Karpas-422 (cell line): ENCODE data around the gene ADAMTSL3. TPM values are rescaled to one million over a fixed set of nuclear protein-coding genes. Genes with fewer than 3 reads are reported as not detected.
"Not testable (repeated sequence)": the region's sequence is repeated elsewhere in the genome, so short reads cannot be mapped to it uniquely, and the experiment has no call there.

Experiments
- DNase-seq: peaks from one replicate; pipeline ENCODE4 v3.0.0-alpha.2; 2015
- H2AFZ ChIP-seq: fragments of 200-600 bp; sonication (generic); 2 replicates; pipeline ENCODE4 v1.6.1; 2014; ENCODE audit warnings: antibody characterized with exemption, low read length, mixed read lengths
- H3K27ac ChIP-seq: fragments of 200-600 bp; sonication (generic); 2 replicates; pipeline ENCODE4 v1.5.1; 2014; ENCODE audit warnings: mild to moderate bottlenecking, low read length, moderate library complexity
- H3K27me3 ChIP-seq: fragments of 200-600 bp; sonication (generic); 2 replicates; pipeline ENCODE4 v1.6.1; 2014; ENCODE audit warnings: low read length, mixed read lengths
- H3K36me3 ChIP-seq: fragments of 200-600 bp; sonication (generic); 2 replicates; pipeline ENCODE4 v1.6.1; 2014; ENCODE audit warnings: low read length, mixed read lengths; ENCODE audit not compliant: insufficient read depth
- H3K4me1 ChIP-seq: fragments of 200-600 bp; sonication (generic); 2 replicates; pipeline ENCODE4 v1.6.1; 2014; ENCODE audit warnings: mild to moderate bottlenecking, low read length, mixed read lengths
- H3K4me2 ChIP-seq: fragments of 200-600 bp; sonication (generic); 2 replicates; pipeline ENCODE4 v1.6.1; 2014; ENCODE audit warnings: low read length, low read depth, mild to moderate bottlenecking; ENCODE audit not compliant: poor library complexity, severe bottlenecking
- H3K4me3 ChIP-seq: fragments of 200-600 bp; sonication (generic); 2 replicates; pipeline ENCODE4 v1.5.1; 2014; ENCODE audit warnings: mild to moderate bottlenecking, antibody characterized with exemption, low read length, mixed read lengths
- H3K79me2 ChIP-seq: fragments of 200-600 bp; sonication (generic); 2 replicates; pipeline ENCODE4 v1.6.1; 2014; ENCODE audit warnings: mild to moderate bottlenecking, low read length, mixed read lengths
- H3K9ac ChIP-seq: fragments of 200-600 bp; sonication (generic); 2 replicates; pipeline ENCODE4 v1.6.0; 2014; ENCODE audit warnings: low read length
- H3K9me2 ChIP-seq: fragments of 200-600 bp; sonication (generic), shearing (Covaris generic); replicated peaks from 2 replicates; pipeline ENCODE4 v1.6.0; 2014; ENCODE audit warnings: mild to moderate bottlenecking, low read length, moderate library complexity; ENCODE audit not compliant: insufficient read depth
- H3K9me3 ChIP-seq: fragments of 300-700, 200-600 bp; sonication (generic); 2 replicates; pipeline ENCODE4 v1.6.1; 2014; ENCODE audit warnings: low read length, mixed read lengths
- H4K20me1 ChIP-seq: fragments of 200-600 bp; sonication (generic); 2 replicates; pipeline ENCODE4 v1.6.1; 2014; ENCODE audit warnings: mild to moderate bottlenecking, antibody characterized with exemption, low read length, low read depth; ENCODE audit not compliant: insufficient read depth
- total RNA-seq: library from RNA; depleted of rRNA; stranded (reverse); fragments of >200 nt; shearing (Covaris generic); gene quantifications from 2 replicates; pipeline ENCODE4 v1.2.3, GENCODE V29; 2014; ENCODE audit warnings: low replicate concordance

ADAMTSL3 gene
- total RNA-seq, 1 experiment from 2014 or later: not detected

GRCh38 chr15:83698294-83698693 is 44.4 kb downstream of the ADAMTSL3 start:
- no peak overlapping the region for H2AFZ ChIP-seq
- no peaks in the 10 kb centered on the region for H3K9me2 ChIP-seq
- no peak overlapping the region for H3K4me2 ChIP-seq
- no peaks in the 10 kb centered on the region for H3K9me3 ChIP-seq
- H3K4me3 ChIP-seq: no peak overlapping the region
- no peak overlapping the region for H3K27ac ChIP-seq
- no peaks in the 10 kb centered on the region for H3K79me2 ChIP-seq
- no peaks in the 10 kb centered on the region for H3K27me3 ChIP-seq
- DNase-seq: no peak
- no peaks in the 10 kb centered on the region for H4K20me1 ChIP-seq
- H3K9ac ChIP-seq: no peak overlapping the region
- no peaks in the 10 kb centered on the region for H3K4me1 ChIP-seq
- H3K36me3 ChIP-seq: no peaks in the 10 kb centered on the region

GRCh38 chr15:83699028-83699427 is 45.1 kb downstream of the ADAMTSL3 start:
- Histone ChIP-seq H3K79me2 (no peaks in the 10 kb centered on the region), H3K27ac (no peak overlapping the region), H3K4me1 (no peaks in the 10 kb centered on the region), H3K9me3 (no peaks in the 10 kb centered on the region), H3K4me2 (no peak overlapping the region), H4K20me1 (no peaks in the 10 kb centered on the region), H3K4me3 (no peak overlapping the region), H3K9ac (no peak overlapping the region), H2AFZ (no peak overlapping the region), H3K27me3 (no peaks in the 10 kb centered on the region), H3K36me3 (no peaks in the 10 kb centered on the region), H3K9me2 (no peaks in the 10 kb centered on the region)
- DNase-seq: no peak

- no peak overlapping the region for H3K4me3 ChIP-seq
- H3K79me2 ChIP-seq: no peaks in the 10 kb centered on the region
- H3K9ac ChIP-seq: no peak overlapping the region
- no peaks in the 10 kb centered on the region for H3K9me3 ChIP-seq
- H3K36me3 ChIP-seq: no peaks in the 10 kb centered on the region
- H3K4me1 ChIP-seq: no peaks in the 10 kb centered on the region
- no peaks in the 10 kb centered on the region for H4K20me1 ChIP-seq
- H3K27ac ChIP-seq: no peak overlapping the region
- H2AFZ ChIP-seq: no peak overlapping the region
- no peaks in the 10 kb centered on the region for H3K9me2 ChIP-seq
- no peaks in the 10 kb centered on the region for H3K27me3 ChIP-seq
- DNase-seq: no peak
- H3K4me2 ChIP-seq: no peak overlapping the region
Observed at GRCh38 chr15:83700082-83700481, 46.2 kb downstream of the ADAMTSL3 start.

GRCh38 chr15:83702314-83702713 is 48.4 kb downstream of the ADAMTSL3 start:
- not testable (repeated sequence) for H3K79me2 ChIP-seq, DNase-seq, H4K20me1 ChIP-seq, H3K36me3 ChIP-seq, H3K27ac ChIP-seq, H2AFZ ChIP-seq, H3K9me3 ChIP-seq, H3K9ac ChIP-seq, H3K4me2 ChIP-seq, H3K4me3 ChIP-seq, H3K27me3 ChIP-seq, H3K4me1 ChIP-seq, H3K9me2 ChIP-seq

GRCh38 chr15:83708328-83708727 is 54.4 kb downstream of the ADAMTSL3 start:
- Histone ChIP-seq H4K20me1 (no peaks in the 10 kb centered on the region), H2AFZ (no peak overlapping the region), H3K4me2 (no peak overlapping the region), H3K4me1 (no peaks in the 10 kb centered on the region), H3K9me2 (no peaks in the 10 kb centered on the region), H3K9me3 (no peaks in the 10 kb centered on the region), H3K27ac (no peak overlapping the region), H3K36me3 (no peaks in the 10 kb centered on the region), H3K79me2 (no peaks in the 10 kb centered on the region), H3K4me3 (no peak overlapping the region), H3K27me3 (no peaks in the 10 kb centered on the region), H3K9ac (no peak overlapping the region)
- DNase-seq: no peak

GRCh38 chr15:83709241-83709640 is 55.3 kb downstream of the ADAMTSL3 start:
- Histone ChIP-seq H3K4me3 (no peak overlapping the region), H4K20me1 (no peaks in the 10 kb centered on the region), H3K36me3 (no peaks in the 10 kb centered on the region), H3K27ac (no peak overlapping the region), H3K9me3 (no peaks in the 10 kb centered on the region), H3K4me2 (no peak overlapping the region), H3K27me3 (no peaks in the 10 kb centered on the region), H3K9me2 (no peaks in the 10 kb centered on the region), H3K9ac (no peak overlapping the region), H3K79me2 (no peaks in the 10 kb centered on the region), H2AFZ (no peak overlapping the region), H3K4me1 (no peaks in the 10 kb centered on the region)
- DNase-seq: no peak

GRCh38 chr15:83709811-83710210 is 55.9 kb downstream of the ADAMTSL3 start:
- Histone ChIP-seq H3K79me2 (no peaks in the 10 kb centered on the region), H3K27ac (no peak overlapping the region), H3K36me3 (no peaks in the 10 kb centered on the region), H3K4me1 (no peaks in the 10 kb centered on the region), H3K9ac (no peak overlapping the region), H3K9me2 (no peaks in the 10 kb centered on the region), H3K4me3 (no peak overlapping the region), H3K9me3 (no peaks in the 10 kb centered on the region), H4K20me1 (no peaks in the 10 kb centered on the region), H2AFZ (no peak overlapping the region), H3K4me2 (no peak overlapping the region), H3K27me3 (no peaks in the 10 kb centered on the region)
- no peak for DNase-seq

- Histone ChIP-seq H3K4me2 (no peak overlapping the region), H3K4me1 (no peaks in the 10 kb centered on the region)
Observed at GRCh38 chr15:83710452-83710851, 56.5 kb downstream of the ADAMTSL3 start.

GRCh38 chr15:83711236-83711635 is 57.3 kb downstream of the ADAMTSL3 start:
- H3K9me3 ChIP-seq: no peaks in the 10 kb centered on the region
- H2AFZ ChIP-seq: no peak overlapping the region
- no peaks in the 10 kb centered on the region for H3K27me3 ChIP-seq
- no peaks in the 10 kb centered on the region for H3K36me3 ChIP-seq
- H3K4me2 ChIP-seq: no peak overlapping the region
- H3K27ac ChIP-seq: no peak overlapping the region
- DNase-seq: no peak
- no peaks in the 10 kb centered on the region for H3K9me2 ChIP-seq
- H4K20me1 ChIP-seq: no peaks in the 10 kb centered on the region
- H3K4me3 ChIP-seq: no peak overlapping the region
- no peaks in the 10 kb centered on the region for H3K4me1 ChIP-seq
- H3K79me2 ChIP-seq: no peaks in the 10 kb centered on the region
- no peak overlapping the region for H3K9ac ChIP-seq

More at GRCh38 chr15:83710452-83710851, 56.5 kb downstream of the ADAMTSL3 start:
- no peak for DNase-seq
- Histone ChIP-seq H3K9me3 (no peaks in the 10 kb centered on the region), H3K4me3 (no peak overlapping the region), H4K20me1 (no peaks in the 10 kb centered on the region), H3K9me2 (no peaks in the 10 kb centered on the region), H2AFZ (no peak overlapping the region), H3K79me2 (no peaks in the 10 kb centered on the region), H3K36me3 (no peaks in the 10 kb centered on the region), H3K9ac (no peak overlapping the region), H3K27me3 (no peaks in the 10 kb centered on the region), H3K27ac (no peak overlapping the region)
